Measurements from ENCODE around the gene DISC1. TPM values are rescaled to one million over a fixed set of nuclear protein-coding genes. Genes with fewer than 3 reads are reported as not detected.
"Not testable (repeated sequence)": the region's sequence is repeated elsewhere in the genome, so short reads cannot be mapped to it uniquely, and the experiment has no call there.

DISC1 gene
- total RNA-seq, 1 donor from 2014 or later = 4.5 TPM

GRCh38 chr1:231926933-231927332, 300.3 kb downstream of the DISC1 start:
- DNase-seq (ENCODE audit: low read depth in 2 of 2) = no peak

DNA sequence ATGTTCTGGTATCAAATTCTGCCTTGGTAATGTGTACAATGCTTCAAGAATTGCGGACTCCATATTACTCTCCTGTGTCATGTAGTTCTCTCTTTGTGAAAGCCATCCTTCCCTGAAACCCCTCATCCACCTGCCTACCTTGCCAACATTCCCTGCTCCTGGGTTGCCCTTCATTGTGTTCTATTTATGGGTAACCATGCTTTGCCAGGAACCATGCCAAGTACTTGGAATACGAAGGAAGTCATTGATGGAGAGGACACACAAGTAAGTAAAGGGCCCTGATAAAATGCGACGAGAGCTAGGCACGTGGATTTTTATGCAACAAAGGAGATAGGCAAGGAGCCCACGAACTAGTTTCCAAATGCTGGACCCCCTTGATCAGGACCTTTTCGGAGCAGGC, 300.8 kb downstream of the DISC1 start:
- DNase-seq (ENCODE audit: low read depth in 2 of 2) = peak in 1 of 2 donors; percentile 51

GRCh38 chr1:231929311-231929710, 302.7 kb downstream of the DISC1 start:
- peak in 1 of 2 donors; percentile 87 for DNase-seq (ENCODE audit: low read depth in 2 of 2)

GRCh38 chr1:231930257-231930947, 303.8 kb downstream of the DISC1 start:
- DNase-seq (ENCODE audit: low read depth in 2 of 2) = no peak

GRCh38 chr1:231931146-231931545, 304.6 kb downstream of the DISC1 start:
- no peak for DNase-seq (ENCODE audit: low read depth in 2 of 2)

DNA sequence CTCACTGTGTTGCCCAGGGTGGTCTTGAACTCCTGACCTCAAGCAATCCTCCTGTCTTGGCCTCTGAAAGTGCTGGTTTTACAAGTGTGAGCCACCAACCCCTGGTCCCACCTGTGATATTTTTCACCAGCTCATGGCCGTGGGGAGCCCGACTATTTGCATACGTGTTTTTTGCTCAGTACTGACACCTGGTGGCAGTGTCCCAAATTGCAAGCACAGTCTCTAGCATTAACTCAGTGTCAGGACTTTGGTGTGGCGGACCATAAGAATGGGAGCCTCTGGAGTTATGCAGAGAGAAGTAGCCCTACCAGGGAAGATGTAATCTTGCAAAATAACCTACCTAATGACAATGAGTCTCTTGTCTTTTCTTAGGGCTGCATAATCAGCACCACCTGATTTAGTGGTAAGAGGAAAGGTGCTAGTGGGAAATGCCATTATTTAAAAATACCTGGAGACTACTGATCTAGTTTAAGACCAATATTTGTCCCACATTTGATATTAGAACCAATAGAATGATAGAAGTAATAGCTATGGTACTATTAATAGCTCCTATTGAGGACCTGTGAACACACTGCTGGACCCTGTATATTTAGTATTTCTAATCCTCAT, 305.4 kb downstream of the DISC1 start:
- no peak for DNase-seq (ENCODE audit: low read depth in 2 of 2)

DNA sequence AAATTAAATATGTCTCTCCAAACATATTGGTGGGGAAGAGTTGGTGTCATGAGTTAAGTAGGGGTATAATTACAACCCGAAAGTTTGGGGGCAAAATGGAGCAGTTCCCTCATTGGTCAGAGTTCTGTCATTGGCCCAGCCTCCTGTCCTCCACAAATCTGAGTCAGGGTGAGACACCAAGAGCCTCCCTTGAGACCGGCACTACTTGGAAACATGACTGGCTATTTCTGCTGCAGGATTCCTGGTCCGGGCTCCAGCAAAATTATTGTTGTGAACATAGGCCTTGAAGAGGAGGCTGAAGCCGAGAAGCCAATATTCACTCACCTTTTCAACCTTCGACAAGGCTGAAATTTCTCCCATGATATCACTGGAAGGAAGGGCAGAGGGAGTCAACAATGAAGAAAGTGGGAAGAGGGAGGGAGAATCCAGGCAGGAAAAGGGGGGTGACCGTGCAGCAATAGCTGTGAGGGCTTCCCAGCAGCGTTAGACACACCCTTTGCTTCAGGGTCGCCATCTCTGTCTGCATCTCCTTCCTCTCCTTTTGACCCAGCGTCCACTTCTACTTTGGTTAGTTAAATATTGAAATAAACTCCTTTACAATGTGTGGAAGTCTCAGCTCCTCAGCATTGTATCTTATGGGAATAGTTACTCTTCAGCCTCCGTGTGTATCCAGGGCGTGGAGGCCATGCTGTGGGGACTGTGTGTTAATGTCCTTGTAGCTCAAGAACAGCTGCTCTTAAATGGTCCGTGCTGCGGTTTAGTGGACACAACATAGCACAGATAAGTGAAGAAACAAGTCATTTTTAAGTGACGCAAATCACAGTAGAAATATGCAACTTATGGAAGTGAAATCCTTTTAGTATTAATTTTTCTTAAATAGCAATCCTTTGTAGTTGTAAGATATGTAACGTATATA, 307.4 kb downstream of the DISC1 start:
- no peak for DNase-seq (ENCODE audit: low read depth in 2 of 2)

GRCh38 chr1:231934797-231935196, 308.2 kb downstream of the DISC1 start:
- no peak for DNase-seq (ENCODE audit: low read depth in 2 of 2)

- DNase-seq (ENCODE audit: low read depth in 2 of 2) = no peak
Measured at GRCh38 chr1:231935856-231936255, 309.3 kb downstream of the DISC1 start.

DNA sequence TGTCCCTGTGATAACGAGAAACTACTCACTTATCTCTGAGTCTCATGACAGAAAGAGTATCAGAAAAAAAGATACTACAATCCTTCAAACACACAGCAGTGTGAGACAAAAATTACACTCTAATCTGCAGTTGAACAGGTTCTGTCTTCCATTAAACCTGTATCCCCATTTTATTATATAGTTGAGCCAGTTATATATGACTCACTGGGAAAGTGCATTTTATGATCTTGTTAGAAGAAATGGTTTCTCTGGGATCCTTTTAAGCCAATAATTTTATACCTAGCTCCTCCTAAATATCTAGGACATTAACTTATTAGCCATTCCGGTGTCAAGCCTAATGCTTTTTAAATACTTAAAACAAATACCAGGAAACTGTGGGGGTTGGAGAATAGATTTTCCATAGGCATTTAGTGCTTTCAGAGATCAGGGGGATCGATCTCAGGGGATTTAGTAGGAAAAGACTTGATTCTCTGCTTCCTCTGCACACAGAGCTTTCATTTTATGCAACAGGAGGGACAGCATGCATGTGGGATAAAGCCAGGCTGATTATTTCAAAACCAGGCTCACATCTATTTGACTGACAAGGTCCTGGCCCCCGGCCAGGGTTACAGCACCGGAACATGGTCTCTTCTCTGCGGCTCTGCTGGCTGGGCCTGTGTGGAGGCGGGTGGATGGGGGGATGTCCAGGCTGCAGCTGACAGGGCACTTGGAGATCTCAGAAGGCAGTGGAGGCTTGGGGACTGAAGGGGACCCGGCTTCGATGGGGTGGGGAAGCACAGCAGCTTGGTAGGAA, 310.6 kb downstream of the DISC1 start:
- peak in 1 of 2 donors; percentile 37 for DNase-seq (ENCODE audit: low read depth in 2 of 2)

DNA sequence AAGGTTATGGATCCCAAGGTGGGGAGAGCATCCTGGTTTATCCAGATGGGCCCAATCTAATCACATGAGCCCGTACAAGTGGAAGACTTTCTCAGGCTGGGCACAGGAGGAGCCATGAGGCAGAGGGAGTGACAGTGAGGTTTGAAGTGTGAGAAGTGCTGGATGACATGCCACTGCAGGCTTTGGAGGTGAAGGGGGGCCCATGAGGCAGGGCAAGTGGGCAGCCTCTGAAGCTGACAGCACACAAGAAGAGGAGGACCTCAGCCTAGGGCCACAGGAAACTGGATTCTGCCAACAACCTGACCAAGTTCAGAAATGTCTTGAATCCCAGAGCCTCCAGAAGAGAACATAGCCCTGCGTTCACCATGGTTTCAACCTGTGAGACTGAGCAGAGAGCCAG, 311.6 kb downstream of the DISC1 start:
- DNase-seq (ENCODE audit: low read depth in 2 of 2) = no peak

DNA sequence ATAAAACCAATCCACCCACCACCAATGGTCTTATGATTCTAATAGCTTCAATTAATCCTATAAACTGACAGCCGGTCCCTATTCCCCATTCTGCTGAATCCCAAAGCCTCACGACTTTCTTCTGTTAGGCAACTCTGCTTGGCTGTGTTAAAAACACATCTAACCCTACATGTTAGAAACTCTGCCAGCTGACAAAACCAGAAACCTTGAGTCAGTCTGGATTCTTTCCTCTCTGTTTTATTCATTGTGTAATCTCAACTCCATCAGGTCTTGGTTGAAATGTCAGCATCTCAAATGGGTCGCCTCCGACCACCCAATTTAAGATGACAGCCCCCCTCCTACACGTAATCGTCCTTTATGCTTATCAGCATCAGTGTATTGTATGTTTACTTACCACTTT, 312.1 kb downstream of the DISC1 start:
- no peak for DNase-seq (ENCODE audit: low read depth in 2 of 2)

- DNase-seq (ENCODE audit: low read depth in 2 of 2) = no peak
Measured at GRCh38 chr1:231939118-231939517, 312.5 kb downstream of the DISC1 start.

DNA sequence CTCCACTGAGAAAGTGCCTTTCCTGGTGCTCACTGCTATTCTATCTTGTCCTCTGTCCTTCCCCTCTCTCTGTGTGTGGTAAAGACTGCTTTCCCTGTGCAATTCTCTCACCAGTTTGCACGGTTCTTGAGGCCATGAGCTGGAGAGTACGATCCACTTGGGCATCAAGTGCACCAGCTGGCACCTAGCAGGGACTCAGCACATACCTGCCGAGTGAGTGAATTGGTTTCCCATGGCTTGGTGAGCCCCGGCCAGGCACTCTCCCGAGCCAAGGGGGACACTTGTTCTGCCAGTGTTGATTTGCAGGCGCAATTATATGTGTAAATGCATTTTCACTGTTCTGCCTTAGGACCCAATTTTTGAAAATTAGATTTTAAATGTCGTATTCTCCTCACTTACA, 313.5 kb downstream of the DISC1 start:
- no peak for DNase-seq (ENCODE audit: low read depth in 2 of 2)

DNA sequence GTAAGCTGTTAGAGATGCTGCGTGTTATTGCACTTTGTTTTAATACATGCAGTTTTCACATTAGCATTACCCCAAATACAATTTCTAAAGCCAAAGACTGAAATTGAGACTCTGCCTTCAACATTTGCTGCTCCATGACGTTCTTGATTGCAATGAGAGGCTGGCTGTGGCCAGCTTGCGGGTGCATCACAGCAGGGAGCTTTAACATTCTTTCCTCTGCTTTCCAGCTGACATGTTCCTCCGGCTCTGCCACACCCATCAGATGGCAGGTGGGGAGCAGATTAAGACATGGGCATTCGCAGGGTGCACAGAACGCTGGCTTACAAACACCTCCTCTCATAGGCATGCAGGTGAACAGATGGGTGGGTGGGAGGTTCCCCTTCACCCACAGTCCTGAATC, 314.1 kb downstream of the DISC1 start:
- DNase-seq (ENCODE audit: low read depth in 2 of 2) = no peak

- DNase-seq (ENCODE audit: low read depth in 2 of 2) = no peak
Measured at GRCh38 chr1:231943084-231943483, 316.5 kb downstream of the DISC1 start.

DNA sequence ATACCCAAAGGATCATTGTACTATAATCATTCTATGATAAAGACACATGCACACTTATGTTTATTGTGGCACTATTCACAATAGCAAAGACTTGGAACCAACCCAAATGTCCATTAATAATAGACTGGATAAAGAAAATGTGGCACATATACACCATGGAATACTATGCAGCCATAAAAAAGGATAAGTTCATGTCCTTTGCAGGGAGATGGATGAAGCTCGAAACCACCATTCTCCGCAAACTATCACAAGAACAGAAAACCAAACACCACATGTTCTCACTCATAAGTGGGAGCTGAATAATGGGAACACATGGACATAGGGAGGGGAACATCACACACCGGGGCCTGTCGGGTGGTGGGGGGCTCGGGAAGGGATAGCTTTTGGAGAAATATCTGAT, 321.5 kb downstream of the DISC1 start:
- DNase-seq (ENCODE audit: low read depth in 2 of 2) = not testable (repeated sequence)

DNA sequence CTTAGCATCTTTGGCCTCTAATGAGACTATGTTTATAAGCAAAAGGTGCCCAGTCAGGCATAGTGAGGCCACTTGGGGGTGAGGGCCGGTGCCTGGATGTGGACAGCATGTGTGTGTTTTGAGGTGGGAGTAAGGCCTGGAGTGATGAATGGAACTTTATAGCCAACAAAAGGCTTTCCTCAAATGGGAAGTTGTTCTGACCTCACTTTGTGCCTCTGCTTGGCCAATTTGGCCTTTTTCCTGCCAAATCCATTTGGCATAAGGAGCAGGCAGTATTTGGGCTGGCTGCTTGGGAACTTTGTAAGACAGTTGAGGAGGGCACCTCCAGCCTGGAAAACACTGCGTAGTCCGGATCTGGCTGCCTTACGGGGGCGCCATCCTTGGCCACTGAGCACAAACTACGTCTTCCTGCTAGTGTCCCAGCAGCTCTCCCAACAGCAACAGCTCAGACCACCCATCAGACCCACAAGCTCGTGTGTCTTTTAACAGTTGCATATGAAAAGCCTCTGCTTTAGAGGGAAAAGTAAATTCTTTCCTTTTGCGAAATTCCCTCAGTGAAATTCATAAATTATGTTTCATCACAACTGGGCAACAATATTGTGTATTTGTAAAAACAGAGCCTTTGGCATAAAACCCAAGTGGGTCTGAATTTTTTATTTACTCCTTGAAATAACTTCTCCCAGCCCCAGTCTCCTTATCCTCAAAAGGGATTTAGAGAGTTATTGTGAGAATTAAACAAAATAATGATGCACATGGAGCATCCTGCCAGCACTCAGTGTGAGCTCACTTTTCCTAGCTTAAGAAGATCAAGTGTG, 322.9 kb downstream of the DISC1 start:
- DNase-seq (ENCODE audit: low read depth in 2 of 2) = no peak

DNA sequence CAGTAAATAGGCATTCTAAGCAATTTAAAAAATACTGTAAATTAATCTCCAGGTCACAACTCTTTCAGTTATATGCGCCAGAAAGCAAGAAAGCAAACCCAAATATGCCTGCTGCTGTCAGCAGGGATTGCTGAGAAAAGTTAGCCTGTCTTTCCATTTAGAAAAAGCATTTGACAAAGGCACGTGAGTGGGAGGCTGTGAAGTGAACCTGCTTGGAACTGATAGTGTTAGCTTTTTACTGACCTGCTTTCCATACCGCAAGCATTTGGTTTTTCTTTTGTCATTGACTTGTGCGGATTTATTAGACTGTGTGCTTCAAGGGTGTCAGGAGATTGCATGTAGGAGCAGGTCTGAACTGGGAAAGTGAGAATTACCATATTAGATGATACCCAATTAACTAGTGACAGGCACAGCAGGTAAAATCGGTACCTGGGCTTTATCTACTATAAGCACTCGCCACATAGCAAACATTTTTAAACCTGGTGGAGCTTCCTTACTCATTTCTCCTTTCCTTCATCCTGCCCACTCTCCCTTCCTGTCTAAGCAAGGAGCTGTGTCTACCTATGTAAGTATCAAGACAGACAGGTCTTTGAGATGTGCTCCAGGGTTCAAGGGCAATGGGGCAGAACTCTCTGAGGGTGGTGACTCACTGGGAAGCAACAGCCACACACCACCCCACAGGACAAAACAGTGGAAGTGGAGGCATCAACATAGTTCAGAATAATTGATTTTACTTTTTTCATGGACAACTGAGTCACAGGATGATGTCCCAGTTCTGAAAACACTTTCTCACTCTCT, 323.9 kb downstream of the DISC1 start:
- DNase-seq (ENCODE audit: low read depth in 2 of 2) = no peak

GRCh38 chr1:231951374-231951773, 324.8 kb downstream of the DISC1 start:
- peak in 1 of 2 donors; percentile 66 for DNase-seq (ENCODE audit: low read depth in 2 of 2)

Data from dermis microvascular lymphatic vessel endothelial cell (primary cell).